KOPT-K1 (cell line): ENCODE data around the gene FOXP1.

Experiments used
- H3K27ac ChIP-seq: fragments of 200-600 bp; sonication (generic); 2 replicates; pipeline ENCODE4 v1.5.1; 2016; ENCODE audit warnings: antibody characterized with exemption, mild to moderate bottlenecking, low read depth, low read length; ENCODE audit not compliant: poor library complexity, severe bottlenecking
- H3K36me3 ChIP-seq: fragments of 200-600 bp; sonication (generic); 2 replicates; pipeline ENCODE4 v1.5.1; 2017; ENCODE audit warnings: antibody characterized with exemption, mild to moderate bottlenecking, low read length, moderate library complexity; ENCODE audit not compliant: insufficient read depth
- H3K9me3 ChIP-seq: fragments of 200-600 bp; sonication (generic); 2 replicates; pipeline ENCODE4 v1.5.1; 2017; ENCODE audit warnings: antibody characterized with exemption, low read length, mild to moderate bottlenecking; ENCODE audit not compliant: insufficient read depth, poor library complexity, severe bottlenecking

The FOXP1 gene

GRCh38 chr3:71143493-71143892 lies 440.0 kb downstream of the FOXP1 start:
- Histone ChIP-seq H3K9me3 (no peaks in the 10 kb centered on the region), H3K27ac (no peak overlapping the region), H3K36me3 (no peaks in the 10 kb centered on the region)

DNA sequence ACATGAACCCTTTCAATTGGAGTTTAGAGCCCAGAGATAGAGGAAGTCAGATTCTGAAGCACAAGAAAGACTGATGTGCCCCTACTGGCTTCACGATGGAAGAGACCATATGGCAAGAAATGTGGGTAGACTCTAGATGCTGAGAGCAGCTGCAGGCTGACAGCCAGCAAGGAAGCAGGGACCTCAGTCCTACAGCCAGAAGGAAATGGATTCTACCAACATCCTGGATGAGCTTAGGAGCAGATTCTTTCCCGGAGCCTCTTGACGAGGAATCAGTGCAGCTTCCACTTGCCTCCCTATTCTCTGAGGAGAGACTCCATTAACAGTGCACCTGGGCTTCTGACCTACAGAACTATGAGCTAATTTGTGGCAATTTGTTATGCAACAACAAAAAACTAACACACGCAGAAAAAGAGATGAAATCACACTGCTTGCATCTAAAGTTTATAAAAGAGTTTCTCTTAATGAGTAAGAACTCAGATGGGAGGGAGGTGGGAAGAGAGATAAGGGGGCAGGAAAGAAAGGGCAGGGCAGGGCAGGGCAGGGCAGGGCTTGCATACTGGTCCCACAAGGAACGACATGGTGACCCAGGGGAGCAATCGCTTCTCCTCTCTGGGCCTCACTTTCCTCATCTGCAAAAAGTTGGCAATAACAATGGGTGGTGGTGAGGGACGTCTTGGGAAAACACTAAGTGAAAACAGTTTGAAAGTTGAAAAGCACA lies 440.9 kb downstream of the FOXP1 start:
- Histone ChIP-seq H3K9me3 (no peaks in the 10 kb centered on the region), H3K27ac (no peak overlapping the region), H3K36me3 (no peaks in the 10 kb centered on the region)

GRCh38 chr3:71140477-71140876 lies 443.1 kb downstream of the FOXP1 start:
- no peak overlapping the region for H3K27ac ChIP-seq
- H3K36me3 ChIP-seq = no peaks in the 10 kb centered on the region
- no peaks in the 10 kb centered on the region for H3K9me3 ChIP-seq

DNA sequence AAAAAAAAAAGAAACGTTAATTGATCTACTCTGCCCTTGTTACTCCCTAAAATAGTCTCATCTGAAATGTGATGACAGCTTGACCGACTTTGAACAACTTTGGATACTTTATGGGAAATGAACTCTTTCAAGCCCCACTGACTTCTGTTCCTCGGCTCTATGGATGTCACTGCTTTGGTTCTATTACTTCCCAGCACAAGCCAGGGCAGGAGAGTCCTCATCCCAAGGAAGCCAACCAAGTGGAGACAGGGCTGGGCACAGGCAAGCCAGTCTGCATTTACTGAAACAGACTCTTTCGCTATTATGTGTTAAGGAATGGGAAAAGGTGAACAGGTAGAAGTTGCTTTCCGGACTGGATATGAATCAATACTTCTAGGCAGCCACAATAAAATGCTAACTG lies 444.0 kb downstream of the FOXP1 start:
- no peak overlapping the region for H3K27ac ChIP-seq
- H3K36me3 ChIP-seq = no peaks in the 10 kb centered on the region
- no peaks in the 10 kb centered on the region for H3K9me3 ChIP-seq

DNA sequence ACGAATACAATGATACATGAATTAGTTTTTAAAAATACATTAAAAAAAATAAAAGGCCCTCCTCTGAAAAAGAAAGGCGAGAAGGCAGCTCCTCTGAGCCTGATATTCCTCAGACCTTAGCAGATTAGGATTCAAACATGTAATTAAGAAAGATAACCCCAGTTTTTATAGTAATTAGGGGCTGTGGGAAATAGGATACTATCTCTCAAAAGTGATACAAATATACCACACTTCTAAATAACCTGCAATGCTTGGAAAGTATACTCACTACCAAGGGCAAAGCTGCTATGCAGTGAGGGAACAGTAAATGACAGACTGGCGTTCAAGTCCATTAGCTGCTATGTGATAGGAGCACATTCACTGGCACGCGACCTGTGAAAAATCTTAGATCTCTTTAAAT lies 445.1 kb downstream of the FOXP1 start:
- H3K9me3 ChIP-seq = no peaks in the 10 kb centered on the region
- H3K27ac ChIP-seq = no peak overlapping the region
- H3K36me3 ChIP-seq = no peaks in the 10 kb centered on the region

DNA sequence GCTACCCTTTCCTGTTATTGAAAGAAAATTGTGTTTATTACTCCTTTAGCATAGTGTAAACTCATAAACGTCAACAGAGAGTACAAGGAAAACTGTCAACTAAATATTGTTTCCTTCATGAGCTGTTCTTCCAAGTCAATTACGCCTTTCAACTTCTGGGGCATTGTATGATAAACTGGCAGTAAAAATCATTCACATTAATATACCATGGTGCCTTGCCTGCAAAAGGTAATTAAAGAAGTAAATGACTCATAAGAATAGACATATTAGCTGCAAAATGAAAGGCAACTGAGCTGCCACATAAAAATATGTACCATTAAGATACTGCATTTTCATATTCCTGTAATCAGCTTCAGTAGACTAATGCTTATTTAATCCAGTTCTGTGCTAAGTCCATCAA lies 447.3 kb downstream of the FOXP1 start:
- Histone ChIP-seq H3K9me3 (no peaks in the 10 kb centered on the region), H3K27ac (no peak overlapping the region), H3K36me3 (no peaks in the 10 kb centered on the region)

DNA sequence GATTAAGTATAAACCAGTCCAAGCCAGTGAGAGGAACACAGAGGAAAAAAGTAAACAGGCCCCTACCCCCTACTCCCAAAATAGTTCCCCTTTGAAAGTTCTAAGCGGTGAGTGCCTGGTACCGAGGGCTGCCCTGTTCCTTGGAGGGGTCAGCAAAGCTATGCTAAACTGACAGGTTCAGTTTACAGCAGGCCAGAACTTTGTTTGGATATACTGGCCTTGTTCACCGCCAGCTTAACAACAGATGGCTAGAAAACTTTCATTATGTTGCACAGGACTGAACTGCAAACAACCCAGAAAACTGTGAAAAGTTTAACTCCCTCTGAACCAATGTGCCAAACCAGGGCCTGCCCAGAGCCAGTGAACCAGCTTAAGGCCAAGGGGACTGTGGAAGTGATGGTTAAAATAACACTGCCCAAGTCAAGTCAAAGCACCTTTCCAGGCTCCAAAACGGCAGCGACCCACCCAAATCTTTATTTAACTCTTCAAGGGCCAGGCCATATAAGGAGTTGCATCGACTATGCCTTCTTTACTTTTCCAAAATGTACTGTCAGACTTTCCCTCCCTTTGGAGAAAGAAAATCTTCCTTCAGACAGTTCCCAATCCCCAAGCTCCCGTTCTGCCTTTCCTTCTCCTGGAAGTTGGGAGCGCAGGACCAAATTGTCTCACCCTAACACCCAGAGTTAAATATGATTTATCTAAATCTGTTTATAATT lies 448.0 kb downstream of the FOXP1 start:
- Histone ChIP-seq H3K9me3 (no peaks in the 10 kb centered on the region), H3K36me3 (no peaks in the 10 kb centered on the region), H3K27ac (no peak overlapping the region)

DNA sequence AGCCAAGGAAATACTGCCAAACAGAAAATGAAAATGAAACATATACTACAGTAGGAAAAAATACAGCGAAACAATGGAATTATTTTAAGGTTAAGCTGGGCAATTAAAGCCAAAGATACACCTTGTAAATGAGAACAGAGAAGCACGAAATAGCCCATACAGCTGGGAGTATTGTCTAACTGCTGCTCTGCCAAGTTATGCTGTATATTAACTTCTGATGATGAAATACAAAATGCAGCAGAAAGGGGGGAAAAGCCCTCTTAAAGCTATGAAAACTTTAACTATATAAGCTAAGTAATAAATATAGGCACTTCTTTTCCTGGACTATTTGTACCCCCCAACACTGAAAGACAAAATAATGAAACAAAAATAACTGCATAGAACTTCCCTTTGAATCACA lies 449.0 kb downstream of the FOXP1 start:
- Histone ChIP-seq H3K36me3 (no peaks in the 10 kb centered on the region), H3K9me3 (no peaks in the 10 kb centered on the region), H3K27ac (no peak overlapping the region)

DNA sequence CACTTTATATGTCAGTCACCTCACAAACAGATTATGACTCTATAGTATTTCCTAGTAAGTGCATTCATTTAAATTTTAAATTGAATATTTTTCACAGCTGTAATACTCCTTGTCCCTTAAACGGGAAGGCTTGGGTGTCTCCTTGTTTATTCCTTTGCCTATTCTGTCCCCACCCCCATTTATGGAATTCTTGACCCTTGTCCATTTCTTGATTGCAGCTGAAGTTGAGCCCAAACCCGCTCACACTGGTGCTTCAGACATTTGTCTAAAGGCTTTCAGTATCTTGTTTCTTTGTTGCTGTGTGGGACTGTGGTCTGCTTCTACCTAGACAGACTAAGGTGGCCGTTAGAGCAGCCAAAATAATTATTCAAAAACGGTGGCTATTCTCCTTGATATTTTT lies 449.7 kb downstream of the FOXP1 start:
- Histone ChIP-seq H3K36me3 (no peaks in the 10 kb centered on the region), H3K27ac (no peak overlapping the region), H3K9me3 (no peaks in the 10 kb centered on the region)

DNA sequence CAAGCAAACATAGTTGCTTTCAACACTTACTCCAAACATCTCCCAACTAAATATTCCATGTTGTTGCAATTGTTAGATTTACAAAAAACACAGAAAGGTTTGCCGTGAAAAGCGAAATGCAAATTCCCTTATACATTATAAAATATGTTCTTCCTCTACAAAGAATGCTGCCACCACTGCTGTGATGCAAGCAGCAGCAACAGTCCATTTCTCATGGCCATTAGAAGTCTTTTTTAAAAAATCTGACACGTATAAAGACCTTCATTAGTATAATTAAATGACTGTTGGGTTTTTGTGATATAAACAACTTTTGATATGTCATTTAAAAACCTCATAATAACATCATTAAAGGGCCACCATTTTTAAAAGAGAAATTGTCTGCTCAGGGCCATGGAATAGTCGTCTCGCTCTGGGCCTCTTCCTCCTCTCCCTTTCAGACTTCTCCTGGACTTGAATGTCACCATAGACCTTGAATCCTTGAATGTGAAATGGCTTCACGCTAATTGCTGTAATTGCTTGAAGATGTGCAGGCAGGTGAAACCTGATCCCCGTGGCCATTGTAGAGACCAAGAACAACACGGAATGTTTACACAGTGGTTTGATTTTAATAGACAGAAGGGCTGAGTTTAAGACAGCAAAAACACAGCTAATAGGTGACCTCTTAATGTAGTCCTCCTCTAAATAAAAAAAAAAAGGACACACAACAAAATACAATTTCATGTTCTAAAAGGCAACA lies 450.4 kb downstream of the FOXP1 start:
- Histone ChIP-seq H3K9me3 (no peaks in the 10 kb centered on the region), H3K36me3 (no peaks in the 10 kb centered on the region), H3K27ac (no peak overlapping the region)

DNA sequence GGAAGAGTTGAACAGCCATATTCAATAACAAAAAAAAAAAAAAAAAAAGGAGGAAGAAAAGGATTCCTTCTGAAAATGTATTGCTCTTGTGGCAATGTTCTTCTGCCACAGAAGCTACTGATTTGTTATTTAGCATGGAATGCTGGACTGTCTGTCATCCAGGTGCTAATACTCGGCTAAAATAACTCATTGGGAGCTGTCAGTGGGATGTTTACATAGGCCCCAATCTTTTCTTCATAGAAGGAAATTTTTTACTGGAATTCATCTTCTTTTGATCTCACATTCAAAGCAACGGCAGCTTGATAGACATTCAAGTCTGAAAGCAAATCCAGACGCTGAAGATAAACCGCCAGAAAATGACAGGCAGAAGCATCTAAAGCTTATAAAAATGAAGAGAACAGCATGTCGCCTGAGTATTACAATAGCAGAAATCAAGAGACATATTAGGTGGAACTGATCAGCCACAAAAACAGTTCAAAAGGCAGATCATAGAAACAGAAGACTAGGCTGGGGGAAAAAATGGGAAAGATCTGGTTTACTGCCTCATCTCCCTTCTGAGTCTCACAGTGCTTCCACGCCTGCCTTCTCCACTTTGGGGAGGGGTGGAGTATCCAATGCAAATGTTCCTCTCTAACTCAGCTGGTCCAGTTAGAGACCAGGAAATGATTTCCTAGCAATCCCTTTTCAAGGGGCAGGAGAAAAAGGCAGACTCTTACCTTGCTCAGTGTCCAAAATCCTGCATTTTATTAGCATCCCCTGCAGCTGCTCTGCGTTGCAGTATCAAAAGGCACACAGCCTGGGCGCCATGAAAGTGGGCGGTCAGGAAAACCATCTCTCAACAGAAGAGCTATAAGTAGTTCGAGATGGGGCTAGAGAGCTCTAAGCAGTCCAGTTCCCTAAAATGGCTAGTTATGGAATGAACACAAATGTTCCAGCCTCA lies 451.9 kb downstream of the FOXP1 start:
- Histone ChIP-seq H3K27ac (peak overlapping the region; percentile 83), H3K9me3 (no peaks in the 10 kb centered on the region), H3K36me3 (no peaks in the 10 kb centered on the region)

GRCh38 chr3:71130471-71131374 lies 452.8 kb downstream of the FOXP1 start:
- H3K27ac ChIP-seq = peak overlapping the region; percentile 83
- H3K36me3 ChIP-seq = no peaks in the 10 kb centered on the region
- no peaks in the 10 kb centered on the region for H3K9me3 ChIP-seq

DNA sequence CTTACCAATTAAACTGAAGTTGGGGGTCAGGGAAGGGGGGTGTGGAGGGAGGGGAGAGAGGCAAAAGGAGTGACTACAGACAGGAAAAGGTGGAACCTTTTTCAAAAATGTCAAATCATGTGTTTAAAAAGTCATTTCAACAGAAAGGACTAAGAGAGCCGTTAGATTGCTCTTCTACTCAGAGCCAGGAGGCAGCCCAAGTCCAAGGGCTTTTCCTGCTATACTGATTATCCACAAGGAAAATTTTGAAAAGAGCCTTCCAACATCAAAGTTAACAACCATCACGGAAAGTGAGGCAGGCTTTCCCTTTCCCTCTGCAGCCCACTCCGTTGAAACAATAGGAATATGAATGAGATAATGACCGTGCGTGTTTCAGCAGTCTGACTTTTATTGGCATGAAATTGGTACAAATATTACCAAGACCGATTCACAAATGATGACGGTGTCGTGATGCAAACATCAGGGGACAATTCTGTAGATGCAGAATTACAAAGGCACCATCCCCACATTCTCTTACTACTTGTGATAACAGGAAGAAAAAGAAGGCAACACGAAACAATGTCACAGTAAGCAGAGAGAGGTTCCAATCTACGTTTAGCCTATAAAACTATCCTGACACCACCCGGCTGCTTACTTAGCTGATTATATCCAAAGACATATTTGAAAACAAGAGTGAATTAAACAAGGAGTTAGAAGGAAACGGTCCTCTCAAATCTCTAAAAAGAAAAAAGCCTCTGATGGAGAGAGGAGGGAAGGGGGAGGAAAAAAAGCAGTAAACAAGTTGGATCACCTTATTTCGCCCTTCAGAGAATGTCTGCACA lies 453.7 kb downstream of the FOXP1 start:
- Histone ChIP-seq H3K36me3 (no peaks in the 10 kb centered on the region), H3K27ac (peak overlapping the region; percentile 83), H3K9me3 (no peaks in the 10 kb centered on the region)
